Activated T-helper 2 cell treated with anti-CD3 and anti-CD28 coated beads, Interferon-gamma antibody, Interleukin-2, Interleukin-4, amounts not matched to agents 10 μg/mL and 5 μg/mL and 100 μg/mL, durations not matched to agents 14 hours and 24 hours and 36 hours (primary cell): Measurements from ENCODE around the gene SF3A1. TPM values are rescaled to one million over a fixed set of nuclear protein-coding genes. Genes with fewer than 3 reads are reported as not detected.
"Not testable (repeated sequence)": the region's sequence is repeated elsewhere in the genome, so short reads cannot be mapped to it uniquely, and the experiment has no call there.

Source experiments
- DNase-seq: peaks from one replicate; pipeline ENCODE4 v3.0.0; 2021; ENCODE audit warnings: low spot score
- H3K27ac Mint-ChIP-seq: one replicate; pipeline ENCODE4 v1.8.0; 2021; ENCODE audit warnings: mixed read lengths
- H3K27me3 Mint-ChIP-seq: one replicate; pipeline ENCODE4 v1.8.0; 2021; ENCODE audit warnings: low read depth, mixed read lengths
- H3K36me3 Mint-ChIP-seq: one replicate; pipeline ENCODE4 v1.8.0; 2021; ENCODE audit warnings: low read depth, mixed read lengths
- H3K4me1 Mint-ChIP-seq: one replicate; pipeline ENCODE4 v1.8.0; 2021; ENCODE audit warnings: low read depth, mixed read lengths
- H3K4me3 Mint-ChIP-seq: one replicate; pipeline ENCODE4 v1.8.0; 2021; ENCODE audit warnings: low read depth, mild to moderate bottlenecking, moderate library complexity, mixed read lengths
- H3K9me3 Mint-ChIP-seq: one replicate; pipeline ENCODE4 v1.8.0; 2021; ENCODE audit warnings: mixed read lengths
- intact Hi-C: fragments of 100-400 bp; cut with micrococcal nuclease; formaldehyde crosslinking; loops from one replicate; pipeline ENCODE4 v1.15.1; 2023
- total RNA-seq: library from RNA; stranded (reverse); gene quantifications from 2 replicates; pipeline ENCODE4 v1.2.3, GENCODE V29; 2022

The SF3A1 gene
- total RNA-seq, 1 donor from 2014 or later: 325 TPM

GRCh38 chr22:30358541-30358940, 1.8 kb upstream of the SF3A1 start:
- Mint-ChIP-seq H3K9me3 (no peaks in the 10 kb centered on the region), H3K4me1 (peaks cover 29% of the 10 kb centered on the region), H3K27me3 (peaks cover 2% of the 10 kb centered on the region), H3K36me3 (peaks cover 28% of the 10 kb centered on the region), H3K27ac (no peak overlapping the region), H3K4me3 (no peak overlapping the region)
- no peak for DNase-seq
- intact Hi-C loops: loop anchor here (5.0 kb wide), 1 partner anchor 51 kb away; no protein-coding TSS in a partner anchor

DNA sequence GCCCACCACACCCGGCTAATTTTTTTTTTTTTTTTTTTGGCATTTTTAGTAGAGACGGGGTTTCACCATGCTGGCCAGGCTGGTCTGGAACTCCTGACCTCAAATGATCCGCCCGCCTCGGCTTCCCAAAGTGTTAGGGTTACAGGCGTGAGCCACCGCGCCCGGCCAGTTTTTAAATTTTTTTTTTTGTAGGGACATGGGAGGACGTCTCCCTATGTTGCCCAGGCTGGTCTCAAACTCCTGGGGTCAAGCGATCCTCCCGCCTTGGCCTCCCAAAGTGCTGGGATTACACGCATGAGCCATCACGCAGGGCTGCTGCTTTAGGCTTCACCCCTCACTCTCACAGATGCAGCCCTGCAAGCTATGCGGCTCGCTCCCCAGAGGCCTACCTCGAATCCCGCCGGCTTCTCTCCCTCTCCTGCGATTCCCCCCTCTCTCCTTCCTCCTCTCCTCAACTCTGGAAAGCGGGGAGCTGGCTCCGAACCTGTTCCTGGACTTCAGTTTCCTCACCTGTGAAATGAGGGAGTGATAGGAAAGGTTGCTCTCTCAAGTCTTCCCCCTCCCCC, 1.0 kb upstream of the SF3A1 start:
- Mint-ChIP-seq H3K4me1 (peaks cover 30% of the 10 kb centered on the region), H3K27ac (peak overlapping the region; percentile 72), H3K9me3 (no peaks in the 10 kb centered on the region), H3K4me3 (peak overlapping the region; percentile 91), H3K27me3 (peaks cover 2% of the 10 kb centered on the region), H3K36me3 (peaks cover 33% of the 10 kb centered on the region)
- intact Hi-C loops: loop anchor here (2.0 to 5.0 kb wide), 3 partner anchors 31 to 69 kb away; partner anchors contain the start of gene TBC1D10A
- no peak for DNase-seq

- peaks cover 33% of the 10 kb centered on the region for H3K4me1 Mint-ChIP-seq
- H3K27me3 Mint-ChIP-seq: peaks cover 2% of the 10 kb centered on the region
- H3K36me3 Mint-ChIP-seq: peaks cover 39% of the 10 kb centered on the region
- H3K9me3 Mint-ChIP-seq: no peaks in the 10 kb centered on the region
- H3K4me3 Mint-ChIP-seq: peak overlapping the region; percentile 91
- DNase-seq: no peak
- H3K27ac Mint-ChIP-seq: peak overlapping the region; percentile 54
- intact Hi-C loops: loop anchor here (2.0 to 5.0 kb wide), 3 partner anchors 30 to 70 kb away; partner anchors contain the start of gene TBC1D10A
Observed at GRCh38 chr22:30357236-30357570, 509 bp upstream of the SF3A1 start.

GRCh38 chr22:30354644-30355043, 2.0 kb downstream of the SF3A1 start:
- H3K9me3 Mint-ChIP-seq: no peaks in the 10 kb centered on the region
- H3K36me3 Mint-ChIP-seq: peaks cover 60% of the 10 kb centered on the region
- peak overlapping the region; percentile 58 for H3K27ac Mint-ChIP-seq
- no peak for DNase-seq
- peaks cover 2% of the 10 kb centered on the region for H3K27me3 Mint-ChIP-seq
- intact Hi-C loops: loop anchor here (5.0 kb wide), 1 partner anchor 47 kb away; no protein-coding TSS in a partner anchor
- H3K4me3 Mint-ChIP-seq: peak overlapping the region; percentile 91
- H3K4me1 Mint-ChIP-seq: peaks cover 44% of the 10 kb centered on the region

- Mint-ChIP-seq H3K4me3 (no peak overlapping the region), H3K4me1 (peaks cover 60% of the 10 kb centered on the region), H3K36me3 (peaks cover 84% of the 10 kb centered on the region), H3K27ac (no peak overlapping the region), H3K9me3 (no peaks in the 10 kb centered on the region), H3K27me3 (no peaks in the 10 kb centered on the region)
- no peak for DNase-seq
- intact Hi-C loops: no loop called here
Observed at GRCh38 chr22:30351226-30351625, 5.5 kb downstream of the SF3A1 start.

DNA sequence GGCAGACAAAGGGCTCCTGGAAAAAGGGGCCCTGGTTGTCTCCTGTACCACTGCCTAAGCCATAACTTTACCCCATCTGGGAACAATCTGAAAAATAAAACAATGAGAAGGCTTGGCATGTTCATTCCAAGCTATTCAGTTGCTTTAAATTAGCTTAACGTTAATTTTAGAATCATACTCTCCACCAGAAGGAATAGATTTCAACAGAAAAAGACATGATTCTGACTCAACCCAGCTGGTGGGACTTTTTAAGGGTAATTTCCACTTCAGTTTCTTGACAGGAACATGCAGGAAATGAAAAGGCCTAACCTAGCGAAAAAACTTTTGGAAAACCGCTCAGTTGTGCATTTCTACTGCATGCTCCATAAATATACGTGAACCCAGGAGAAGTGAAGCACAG, 7.9 kb downstream of the SF3A1 start:
- H3K27ac Mint-ChIP-seq: peak overlapping the region; percentile 72
- intact Hi-C loops: no loop called here

DNA sequence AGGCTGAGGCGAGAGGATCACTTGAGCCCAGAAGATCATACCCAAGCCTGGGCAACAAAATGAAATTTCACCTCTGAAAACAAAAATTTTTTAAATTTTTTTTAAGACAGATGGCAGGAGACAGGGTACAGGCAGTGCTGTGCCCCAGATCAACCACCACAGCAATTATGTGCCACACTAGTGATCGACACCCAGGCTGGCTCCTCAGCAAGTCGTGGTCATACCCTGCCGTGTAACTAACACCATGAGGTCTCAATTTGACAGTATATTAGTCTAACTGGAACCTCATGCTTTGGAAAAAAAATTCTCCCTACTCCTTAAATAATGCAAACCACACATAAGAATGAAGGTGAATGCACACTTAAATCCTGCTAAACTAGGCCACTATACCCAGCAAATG, 8.3 kb downstream of the SF3A1 start:
- Mint-ChIP-seq H3K9me3 (no peaks in the 10 kb centered on the region), H3K4me1 (peaks cover 48% of the 10 kb centered on the region), H3K27ac (peak overlapping the region; percentile 72), H3K27me3 (no peaks in the 10 kb centered on the region), H3K4me3 (peak overlapping the region; percentile 15), H3K36me3 (peaks cover 85% of the 10 kb centered on the region)
- no peak for DNase-seq
- intact Hi-C loops: no loop called here

More for the DNA sequence above, 7.9 kb downstream of the SF3A1 start:
- Mint-ChIP-seq H3K9me3 (no peaks in the 10 kb centered on the region), H3K4me1 (peaks cover 50% of the 10 kb centered on the region), H3K36me3 (peaks cover 85% of the 10 kb centered on the region), H3K4me3 (peak overlapping the region; percentile 15), H3K27me3 (no peaks in the 10 kb centered on the region)
- DNase-seq: no peak

GRCh38 chr22:30347255-30347892, 9.3 kb downstream of the SF3A1 start:
- Mint-ChIP-seq H3K9me3 (no peaks in the 10 kb centered on the region), H3K27ac (peak overlapping the region; percentile 70), H3K36me3 (peaks cover 87% of the 10 kb centered on the region), H3K27me3 (no peaks in the 10 kb centered on the region), H3K4me3 (no peak overlapping the region), H3K4me1 (peaks cover 44% of the 10 kb centered on the region)
- intact Hi-C loops: no loop called here
- DNase-seq: no peak

DNA sequence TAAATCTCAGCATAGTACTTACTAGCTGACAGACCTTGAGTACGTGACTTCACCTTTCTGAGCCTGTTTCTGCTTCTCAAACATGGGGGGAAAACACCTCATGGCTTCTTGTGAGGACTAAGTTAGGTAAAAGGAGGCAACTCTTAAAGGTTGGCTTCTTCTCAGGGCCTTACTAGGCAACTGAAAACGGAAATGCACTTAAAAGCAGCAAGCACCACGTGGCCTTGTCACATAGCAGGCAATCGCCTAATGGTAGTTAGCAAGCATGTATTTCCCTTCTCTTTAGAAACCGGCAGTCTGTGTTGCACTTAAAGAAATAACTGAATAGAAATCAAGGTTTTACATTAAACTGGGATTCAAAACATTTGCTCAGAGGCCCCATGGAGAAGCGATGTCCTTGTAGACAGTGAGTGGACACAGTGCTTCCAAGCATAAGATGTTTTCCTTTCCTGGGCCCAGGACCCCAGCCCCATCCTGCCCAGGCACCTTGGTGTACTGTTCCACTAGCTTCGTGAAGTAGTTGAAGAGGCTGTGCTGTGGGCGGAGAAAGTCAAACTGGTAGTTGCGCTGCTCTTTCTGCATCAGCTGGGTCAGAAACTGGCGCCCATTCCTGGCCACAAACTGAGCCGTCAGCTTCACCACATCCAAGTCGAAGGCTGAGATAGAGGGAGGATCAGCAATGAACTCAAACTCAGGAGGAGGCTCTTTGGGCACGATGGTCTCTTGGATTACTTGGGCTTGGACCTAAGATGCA, 12.1 kb downstream of the SF3A1 start:
- H3K4me3 Mint-ChIP-seq: no peak overlapping the region

DNA sequence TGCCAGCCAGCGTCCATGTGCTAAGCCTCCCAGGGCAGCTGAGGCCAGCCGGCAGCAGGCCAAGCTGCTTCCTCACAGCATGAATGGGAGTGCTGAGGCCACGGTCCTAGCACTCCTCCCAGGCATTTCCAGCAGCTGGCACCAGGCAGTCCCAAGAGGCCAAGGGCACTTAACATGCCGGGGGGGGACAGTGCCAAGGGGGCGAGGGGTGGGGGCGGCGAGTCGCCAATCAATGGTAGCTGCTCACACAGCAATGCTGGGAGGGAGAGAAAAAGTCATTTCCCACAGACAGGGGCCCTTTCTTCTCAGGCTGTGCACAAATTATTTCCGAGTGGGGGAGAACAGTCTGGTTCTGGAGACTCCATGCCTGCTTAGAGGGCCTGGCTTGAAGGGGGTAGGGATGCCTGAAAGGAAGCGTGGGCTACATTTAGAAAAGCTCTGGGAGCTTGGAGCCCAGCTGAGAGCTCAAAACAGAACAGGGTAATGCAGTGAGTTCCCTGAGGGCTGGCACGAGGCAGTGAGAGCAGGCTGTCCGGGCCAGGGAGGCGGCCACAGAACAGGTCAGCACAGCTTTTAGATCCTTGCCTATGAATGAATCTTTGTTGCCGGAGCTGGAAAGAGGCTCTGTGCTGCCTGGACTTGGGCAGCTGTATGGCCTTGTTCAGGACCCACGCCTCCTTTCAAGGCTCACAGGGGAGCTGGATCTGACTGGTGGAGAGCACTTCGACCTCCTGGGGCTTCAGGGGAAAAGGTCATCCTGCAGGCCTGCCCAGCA, 15.6 kb downstream of the SF3A1 start:
- H3K4me1 Mint-ChIP-seq: peaks cover 11% of the 10 kb centered on the region
- no peak overlapping the region for H3K4me3 Mint-ChIP-seq
- no peaks in the 10 kb centered on the region for H3K9me3 Mint-ChIP-seq
- H3K36me3 Mint-ChIP-seq: peaks cover 96% of the 10 kb centered on the region
- DNase-seq: no peak
- intact Hi-C loops: no loop called here
- H3K27ac Mint-ChIP-seq: no peak overlapping the region
- H3K27me3 Mint-ChIP-seq: no peaks in the 10 kb centered on the region

More for the DNA sequence above, 12.1 kb downstream of the SF3A1 start:
- peaks cover 89% of the 10 kb centered on the region for H3K36me3 Mint-ChIP-seq
- peaks cover 32% of the 10 kb centered on the region for H3K4me1 Mint-ChIP-seq
- no peaks in the 10 kb centered on the region for H3K27me3 Mint-ChIP-seq
- no peaks in the 10 kb centered on the region for H3K9me3 Mint-ChIP-seq
- DNase-seq: no peak
- H3K27ac Mint-ChIP-seq: peak overlapping the region; percentile 71
- intact Hi-C loops: no loop called here

GRCh38 chr22:30338802-30339201, 17.9 kb downstream of the SF3A1 start:
- Mint-ChIP-seq H3K27me3 (no peaks in the 10 kb centered on the region), H3K4me3 (no peak overlapping the region), H3K36me3 (peaks cover 96% of the 10 kb centered on the region), H3K4me1 (peaks cover 20% of the 10 kb centered on the region), H3K27ac (no peak overlapping the region), H3K9me3 (no peaks in the 10 kb centered on the region)
- no peak for DNase-seq
- intact Hi-C loops: no loop called here

DNA sequence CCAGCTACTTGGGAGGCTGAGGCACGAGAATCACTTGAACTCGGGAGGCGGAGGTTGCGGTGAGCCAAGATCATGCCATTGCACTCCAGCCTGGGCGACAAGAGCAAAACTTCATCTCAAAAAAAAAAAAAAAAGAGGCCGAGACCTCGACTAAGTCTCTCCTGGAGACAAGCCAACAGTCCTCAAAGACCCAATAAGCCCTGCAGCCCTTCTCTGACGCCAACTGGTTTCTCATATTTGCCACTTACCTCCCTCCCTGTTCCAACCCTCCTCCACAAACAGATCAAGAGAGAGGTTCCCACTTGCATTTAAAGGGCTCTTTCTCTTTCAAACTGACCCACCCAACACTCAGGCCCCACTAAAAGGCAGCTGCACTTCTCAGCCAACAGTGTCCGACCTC, 18.4 kb downstream of the SF3A1 start:
- DNase-seq, H3K4me3 Mint-ChIP-seq, H3K9me3 Mint-ChIP-seq, H3K27me3 Mint-ChIP-seq, H3K27ac Mint-ChIP-seq, intact Hi-C loops: not testable (repeated sequence)
- peaks cover 96% of the 10 kb centered on the region for H3K36me3 Mint-ChIP-seq
- H3K4me1 Mint-ChIP-seq: peaks cover 24% of the 10 kb centered on the region
